WERI-Rb-1 (cell line): ENCODE measurements around the gene PLA2G4E.

Experiments used
- DNase-seq: peaks from one replicate; pipeline ENCODE4 v3.0.0-alpha.2; 2020
- H3K27ac ChIP-seq: fragments of 250-450 bp; sonication (Bioruptor Pico); 2 replicates; pipeline ENCODE4 v1.5.1; 2020; ENCODE audit warnings: mild to moderate bottlenecking, moderate library complexity
- H3K27me3 ChIP-seq: fragments of 250-450 bp; sonication (Bioruptor Pico); 2 replicates; pipeline ENCODE4 v1.5.1; 2021; ENCODE audit warnings: mild to moderate bottlenecking, low read depth, moderate library complexity; ENCODE audit not compliant: insufficient read depth, severe bottlenecking
- H3K36me3 ChIP-seq: fragments of 250-450 bp; sonication (Bioruptor Pico); 2 replicates; pipeline ENCODE4 v1.5.1; 2020; ENCODE audit warnings: mild to moderate bottlenecking, moderate library complexity
- H3K4me3 ChIP-seq: 2 replicates; pipeline ENCODE4 v1.5.1; 2011; ENCODE audit warnings: low read depth, mild to moderate bottlenecking, control low read depth, low read length
- H3K9me3 ChIP-seq: fragments of 250-450 bp; sonication (Bioruptor Pico); 2 replicates; pipeline ENCODE4 v1.5.1; 2021; ENCODE audit warnings: mild to moderate bottlenecking, moderate library complexity; ENCODE audit not compliant: severe bottlenecking
- TF ChIP-seq, protein P1 (sequence below): IDR thresholded peaks from 2 replicates; pipeline ENCODE4 v1.5.1; 2011; ENCODE audit warnings: low read depth, mild to moderate bottlenecking, control low read depth, inconsistent platforms, low read length

Gene PLA2G4E

DNA sequence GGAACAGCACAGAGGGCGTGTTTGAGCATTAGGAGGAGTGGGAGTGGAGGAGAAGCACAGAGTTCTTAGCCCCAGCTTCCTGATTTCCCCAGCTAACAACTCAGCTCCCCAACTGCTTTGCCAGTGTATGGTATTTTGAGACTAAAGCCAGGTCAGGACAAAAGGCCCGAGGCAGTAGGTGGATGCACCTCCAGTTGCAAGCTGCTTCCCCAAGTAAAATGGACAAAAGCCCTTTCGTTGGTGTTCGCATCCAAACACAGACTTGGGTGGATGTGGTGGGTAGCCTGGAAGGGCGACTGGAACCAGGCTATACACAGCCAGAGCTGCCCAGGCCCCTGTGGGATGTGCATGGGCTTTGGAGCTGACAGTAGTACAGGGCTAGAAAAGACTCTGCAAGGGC lies 36.2 kb downstream of the PLA2G4E start:
- Histone ChIP-seq H3K9me3 (no peaks in the 10 kb centered on the region), H3K27me3 (no peaks in the 10 kb centered on the region), H3K27ac (no peak overlapping the region), H3K4me3 (no peak overlapping the region), H3K36me3 (no peaks in the 10 kb centered on the region)
- DNase-seq: no peak
- TF ChIP-seq, protein P1, sequence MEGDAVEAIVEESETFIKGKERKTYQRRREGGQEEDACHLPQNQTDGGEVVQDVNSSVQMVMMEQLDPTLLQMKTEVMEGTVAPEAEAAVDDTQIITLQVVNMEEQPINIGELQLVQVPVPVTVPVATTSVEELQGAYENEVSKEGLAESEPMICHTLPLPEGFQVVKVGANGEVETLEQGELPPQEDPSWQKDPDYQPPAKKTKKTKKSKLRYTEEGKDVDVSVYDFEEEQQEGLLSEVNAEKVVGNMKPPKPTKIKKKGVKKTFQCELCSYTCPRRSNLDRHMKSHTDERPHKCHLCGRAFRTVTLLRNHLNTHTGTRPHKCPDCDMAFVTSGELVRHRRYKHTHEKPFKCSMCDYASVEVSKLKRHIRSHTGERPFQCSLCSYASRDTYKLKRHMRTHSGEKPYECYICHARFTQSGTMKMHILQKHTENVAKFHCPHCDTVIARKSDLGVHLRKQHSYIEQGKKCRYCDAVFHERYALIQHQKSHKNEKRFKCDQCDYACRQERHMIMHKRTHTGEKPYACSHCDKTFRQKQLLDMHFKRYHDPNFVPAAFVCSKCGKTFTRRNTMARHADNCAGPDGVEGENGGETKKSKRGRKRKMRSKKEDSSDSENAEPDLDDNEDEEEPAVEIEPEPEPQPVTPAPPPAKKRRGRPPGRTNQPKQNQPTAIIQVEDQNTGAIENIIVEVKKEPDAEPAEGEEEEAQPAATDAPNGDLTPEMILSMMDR: no peak

- H3K27ac ChIP-seq: no peak overlapping the region
- H3K36me3 ChIP-seq: no peaks in the 10 kb centered on the region
Observed at GRCh38 chr15:41983621-41984571, 36.9 kb downstream of the PLA2G4E start.

GRCh38 chr15:41983221-41983620 lies 37.6 kb downstream of the PLA2G4E start:
- DNase-seq: no peak
- Histone ChIP-seq H3K27ac (no peak overlapping the region), H3K9me3 (no peaks in the 10 kb centered on the region), H3K4me3 (no peak overlapping the region), H3K27me3 (no peaks in the 10 kb centered on the region), H3K36me3 (no peaks in the 10 kb centered on the region)
- TF ChIP-seq, protein P1: no peak

More at GRCh38 chr15:41983621-41984571, 36.9 kb downstream of the PLA2G4E start:
- TF ChIP-seq, protein P1: no peak
- no peak for DNase-seq
- Histone ChIP-seq H3K9me3 (no peaks in the 10 kb centered on the region), H3K4me3 (no peak overlapping the region), H3K27me3 (no peaks in the 10 kb centered on the region)

GRCh38 chr15:41982133-41982930 lies 38.5 kb downstream of the PLA2G4E start:
- no peak overlapping the region for H3K4me3 ChIP-seq
- H3K27me3 ChIP-seq: no peaks in the 10 kb centered on the region
- no peak overlapping the region for H3K27ac ChIP-seq
- TF ChIP-seq, protein P1: no peak
- no peaks in the 10 kb centered on the region for H3K36me3 ChIP-seq
- no peaks in the 10 kb centered on the region for H3K9me3 ChIP-seq
- no peak for DNase-seq

GRCh38 chr15:41981371-41982132 lies 39.3 kb downstream of the PLA2G4E start:
- no peak for DNase-seq
- TF ChIP-seq, protein P1: no peak
- Histone ChIP-seq H3K4me3 (no peak overlapping the region), H3K27me3 (no peaks in the 10 kb centered on the region), H3K36me3 (no peaks in the 10 kb centered on the region), H3K9me3 (no peaks in the 10 kb centered on the region), H3K27ac (no peak overlapping the region)
